KBM-7 (cell line): ENCODE results near the gene SLC13A3.

Experiments used
- DNase-seq: peaks from one replicate; pipeline ENCODE4 v3.0.0-alpha.2; 2015
- in situ Hi-C: fragments of 300-500 bp; cut with MboI; formaldehyde crosslinking; loops from 2 replicates; pipeline ENCODE4 v1.14.3; 2020; ENCODE audit warnings: low sequenced_read_pairs, low pct_unique_long_range_greater_than_20kb, mixed read lengths

The SLC13A3 gene

DNA sequence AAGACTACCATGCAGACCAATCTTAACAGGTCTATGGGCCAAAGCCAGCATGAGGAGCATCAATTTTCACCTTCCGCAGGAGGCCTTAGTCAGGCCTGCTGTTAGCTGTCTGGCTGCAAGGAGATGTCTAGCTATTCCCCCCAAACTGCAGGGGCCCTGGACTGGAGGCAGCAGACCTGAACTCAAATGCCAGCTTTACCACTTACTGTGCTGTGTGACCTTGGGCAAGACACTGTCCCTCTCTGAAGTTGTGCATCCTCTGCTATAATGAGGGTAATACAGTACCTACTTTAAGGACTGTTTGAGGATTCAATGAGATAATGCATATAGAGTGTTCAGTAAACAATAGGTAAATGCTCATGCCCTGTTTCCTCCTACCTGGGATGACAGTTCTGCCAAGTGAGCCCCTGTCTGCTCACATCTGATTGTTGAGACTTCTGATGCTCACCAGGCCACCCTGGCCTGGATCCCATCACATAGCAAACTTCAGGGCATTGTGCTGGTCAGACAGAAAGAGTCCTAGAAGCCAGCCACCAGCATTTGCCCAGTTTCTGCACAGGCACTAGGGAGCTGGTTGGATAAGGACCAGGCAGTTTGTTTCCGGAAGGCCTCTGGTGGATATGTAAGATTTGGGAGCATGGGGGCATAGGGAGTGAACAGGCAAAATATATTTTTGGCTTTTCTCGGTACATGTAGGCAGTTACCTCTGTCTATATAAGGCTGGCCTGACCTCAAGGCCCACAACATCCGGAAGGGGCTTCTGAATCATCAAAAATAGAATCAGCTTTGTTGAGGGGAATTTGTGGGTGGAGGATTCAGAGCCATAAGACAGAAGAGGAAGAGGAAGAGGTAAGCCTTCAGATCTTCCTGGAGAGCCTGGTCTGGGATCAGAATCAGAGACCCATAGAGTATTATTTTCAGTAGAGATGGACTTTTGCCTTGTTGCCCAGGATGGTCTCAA, 98.5 kb downstream of the SLC13A3 start:
- DNase-seq: peak; percentile 93
- in situ Hi-C loops: no loop called here

DNA sequence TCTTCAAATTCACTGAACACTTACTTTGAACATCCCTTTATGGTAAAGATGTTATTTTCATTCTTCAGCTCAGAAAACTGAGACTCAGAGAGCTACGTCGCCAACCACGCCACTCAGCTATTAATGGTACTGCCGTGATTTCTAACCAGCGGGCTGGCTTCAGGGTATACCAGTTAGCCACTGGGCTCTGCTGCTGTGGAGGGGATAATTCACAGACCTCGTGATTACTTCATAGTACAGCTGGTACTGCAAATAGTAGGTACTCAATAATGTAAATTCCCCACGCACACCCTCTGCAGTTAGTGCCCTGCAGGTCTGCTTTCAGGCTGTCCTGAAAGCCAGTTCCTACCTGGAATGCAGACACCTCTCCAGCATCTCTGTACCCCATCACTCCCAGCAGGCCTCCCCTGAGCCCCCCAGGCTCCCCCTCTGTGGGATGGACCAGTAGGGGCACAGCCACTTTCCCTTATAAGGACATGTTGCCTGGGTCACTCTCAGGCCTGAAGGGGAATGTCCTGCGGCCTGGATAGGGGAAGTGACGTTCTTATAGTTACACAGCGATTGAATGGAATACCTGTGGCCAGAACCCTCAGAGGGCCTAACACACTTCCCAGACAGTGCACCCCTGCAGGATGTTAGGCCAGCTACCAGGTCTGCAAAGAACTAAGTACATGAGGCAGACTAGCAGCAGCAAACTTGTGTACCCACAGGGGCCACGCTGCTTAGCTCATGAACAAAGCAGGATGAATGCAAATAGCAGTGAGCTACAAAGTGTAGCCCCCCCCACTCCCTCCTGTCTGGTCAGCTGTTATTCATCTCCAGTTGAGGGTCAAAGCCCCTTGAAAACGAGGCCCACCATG, 99.5 kb downstream of the SLC13A3 start:
- in situ Hi-C loops: no loop called here
- DNase-seq: no peak

GRCh38 chr20:46550461-46550860, 100.8 kb downstream of the SLC13A3 start, which contains the start of gene OCSTAMP:
Gene OCSTAMP, minus strand, starts transcription at chr20:46550654. Its CDS starts 94 bp downstream, at chr20:46550560.
- in situ Hi-C loops: no loop called here
- peak; percentile 90 for DNase-seq

DNA sequence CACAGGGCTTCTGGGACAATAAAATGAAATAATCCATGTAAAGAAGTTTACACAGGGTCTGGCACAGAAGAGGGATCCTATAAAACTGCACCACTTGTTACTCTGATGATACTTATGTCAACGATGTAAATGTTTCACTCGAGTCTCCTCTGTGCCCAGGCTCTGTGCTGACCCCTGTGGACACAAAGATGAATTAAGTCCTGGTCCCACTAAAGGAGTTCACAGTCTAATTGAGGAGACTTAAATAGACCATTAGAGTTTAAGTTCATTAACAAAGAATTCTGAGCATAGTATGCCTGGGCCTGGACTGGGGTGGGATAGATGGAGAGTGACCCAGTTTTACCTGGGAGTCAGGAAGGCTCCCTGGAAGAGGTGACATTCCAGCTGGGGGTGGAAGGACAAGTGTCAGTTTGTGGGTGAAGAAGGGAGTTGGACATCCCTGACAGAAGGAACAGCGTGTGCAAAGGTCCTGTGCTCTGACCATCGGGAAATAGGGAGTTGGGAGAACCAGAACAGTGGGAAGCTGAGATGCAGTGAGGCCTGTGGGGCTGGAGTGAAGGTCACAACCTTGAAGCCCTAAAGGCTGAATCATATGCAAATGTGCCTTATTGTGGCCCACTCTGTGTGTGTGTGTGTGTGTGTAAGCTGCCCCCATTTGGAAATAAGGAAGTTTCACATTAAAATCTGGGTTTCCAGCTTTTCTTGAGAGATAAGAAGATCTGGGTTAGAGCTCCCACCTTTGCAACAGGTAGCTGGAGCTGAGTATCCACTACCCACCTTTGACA, 101.9 kb downstream of the SLC13A3 start:
- no peak for DNase-seq

GRCh38 chr20:46548688-46549087, 102.6 kb downstream of the SLC13A3 start:
- in situ Hi-C loops: no loop called here
- DNase-seq: no peak

More for the DNA sequence above, 101.9 kb downstream of the SLC13A3 start:
- in situ Hi-C loops: no loop called here

GRCh38 chr20:46547995-46548394, 103.3 kb downstream of the SLC13A3 start:
- no peak for DNase-seq
- in situ Hi-C loops: no loop called here

DNA sequence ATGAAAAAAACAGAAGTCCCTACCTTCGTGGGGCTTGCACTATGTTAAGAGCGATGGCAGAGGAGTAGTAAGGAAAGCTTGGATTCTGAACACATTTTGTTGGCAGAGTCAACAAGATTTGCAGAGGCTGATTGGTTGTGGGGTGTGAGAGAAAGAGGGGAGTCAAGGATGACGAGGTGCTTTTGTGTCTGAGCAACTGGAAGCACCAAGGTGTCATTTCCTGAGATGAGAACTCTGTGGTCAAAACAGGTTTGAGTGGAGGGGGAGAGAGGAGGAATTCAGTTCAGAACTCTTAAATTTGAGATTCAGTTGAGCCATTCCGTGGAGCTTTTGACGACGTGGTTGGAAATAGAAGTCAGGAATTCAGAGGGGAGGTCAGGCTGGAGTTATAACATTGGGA, 104.3 kb downstream of the SLC13A3 start:
- in situ Hi-C loops: no loop called here
- DNase-seq: no peak

DNA sequence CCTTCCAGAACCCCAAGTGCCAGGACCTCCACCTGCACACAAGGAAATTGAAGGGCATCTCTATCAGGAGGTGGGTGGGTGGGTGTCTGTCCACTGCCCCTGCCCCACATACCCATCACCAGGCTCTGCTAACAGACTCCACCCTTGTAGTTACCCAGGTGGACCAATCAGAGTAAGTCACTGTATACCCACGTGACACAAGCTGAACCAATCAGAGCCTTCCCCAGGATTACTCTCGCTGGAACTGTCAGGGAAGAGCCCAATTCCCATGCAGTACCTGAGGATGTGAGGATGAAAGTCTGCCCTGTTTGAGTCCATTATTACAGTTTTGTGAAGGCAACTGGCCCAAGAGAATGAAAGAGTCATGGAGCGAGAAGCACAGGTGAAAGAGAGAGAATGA, 105.0 kb downstream of the SLC13A3 start:
- in situ Hi-C loops: no loop called here
- no peak for DNase-seq

- no peak for DNase-seq
- in situ Hi-C loops: no loop called here
Measured at GRCh38 chr20:46545827-46546138, 105.5 kb downstream of the SLC13A3 start.

- in situ Hi-C loops: no loop called here
- peak; percentile 81 for DNase-seq
Measured at GRCh38 chr20:46545077-46545826, 106.0 kb downstream of the SLC13A3 start.

DNA sequence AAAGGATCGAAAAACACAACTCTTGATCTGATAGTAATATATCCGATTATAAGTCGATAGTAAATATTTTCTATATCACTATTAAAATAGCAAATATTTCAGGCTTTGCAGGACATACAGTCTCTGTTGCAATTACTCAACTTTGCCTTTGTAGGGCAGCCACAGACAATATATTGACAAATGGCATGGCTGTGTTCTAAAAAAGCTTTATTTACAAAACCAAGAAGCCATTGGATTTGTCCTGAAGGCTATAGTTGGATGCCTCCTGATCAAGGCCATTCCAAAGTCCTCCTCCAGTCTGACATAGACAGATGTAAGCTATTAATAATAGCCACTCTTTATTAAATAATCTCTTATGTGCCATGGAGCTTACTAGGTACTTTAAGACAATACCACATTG, 106.7 kb downstream of the SLC13A3 start:
- no peak for DNase-seq
- in situ Hi-C loops: no loop called here

GRCh38 chr20:46543959-46544358, 107.3 kb downstream of the SLC13A3 start:
- in situ Hi-C loops: no loop called here
- DNase-seq: no peak

DNA sequence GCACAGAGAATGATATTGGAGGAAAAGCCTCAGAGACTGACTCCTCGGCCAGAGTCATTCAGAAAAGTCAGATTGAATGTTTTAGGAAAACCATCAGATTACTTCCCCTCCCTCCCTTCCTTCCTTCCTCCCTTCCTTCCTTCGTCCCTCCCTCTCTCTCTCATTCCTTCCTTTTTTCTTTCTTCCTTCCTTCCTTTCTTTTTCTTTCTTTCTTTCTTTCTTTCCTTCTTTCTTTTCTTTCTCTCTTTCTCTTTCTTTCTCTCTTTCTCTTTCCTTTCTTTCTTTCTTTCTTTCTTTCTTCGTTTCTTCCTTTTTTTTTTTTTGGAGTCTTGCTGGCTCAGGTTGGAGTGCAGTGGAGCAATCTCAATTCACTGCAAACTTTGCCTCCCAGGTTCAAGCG, 108.2 kb downstream of the SLC13A3 start:
- DNase-seq: no peak
- in situ Hi-C loops: no loop called here

- no peak for DNase-seq
- in situ Hi-C loops: no loop called here
Measured at GRCh38 chr20:46541229-46541935, 109.9 kb downstream of the SLC13A3 start.

- DNase-seq: no peak
- in situ Hi-C loops: no loop called here
Measured at GRCh38 chr20:46539113-46539512, 112.1 kb downstream of the SLC13A3 start.

DNA sequence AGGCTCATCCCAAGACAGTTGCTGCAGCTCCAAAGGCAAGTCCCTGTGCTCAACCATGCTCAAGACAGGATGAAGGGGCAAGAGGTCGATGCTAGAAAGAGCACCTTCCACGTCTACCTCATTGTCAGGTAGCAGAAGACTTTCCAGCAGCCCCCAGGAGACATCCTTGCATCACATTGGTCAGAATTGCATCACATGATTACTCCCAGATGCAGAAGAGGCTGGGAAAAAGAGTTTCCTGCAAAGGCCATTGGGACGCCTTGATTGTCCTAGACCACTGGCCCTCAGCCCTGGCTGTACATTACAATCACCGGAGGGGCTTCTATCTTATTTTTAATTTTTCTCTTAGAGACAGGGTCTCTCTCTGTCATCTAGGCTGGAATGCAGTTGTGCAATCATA, 120.6 kb downstream of the SLC13A3 start:
- in situ Hi-C loops: no loop called here

DNA sequence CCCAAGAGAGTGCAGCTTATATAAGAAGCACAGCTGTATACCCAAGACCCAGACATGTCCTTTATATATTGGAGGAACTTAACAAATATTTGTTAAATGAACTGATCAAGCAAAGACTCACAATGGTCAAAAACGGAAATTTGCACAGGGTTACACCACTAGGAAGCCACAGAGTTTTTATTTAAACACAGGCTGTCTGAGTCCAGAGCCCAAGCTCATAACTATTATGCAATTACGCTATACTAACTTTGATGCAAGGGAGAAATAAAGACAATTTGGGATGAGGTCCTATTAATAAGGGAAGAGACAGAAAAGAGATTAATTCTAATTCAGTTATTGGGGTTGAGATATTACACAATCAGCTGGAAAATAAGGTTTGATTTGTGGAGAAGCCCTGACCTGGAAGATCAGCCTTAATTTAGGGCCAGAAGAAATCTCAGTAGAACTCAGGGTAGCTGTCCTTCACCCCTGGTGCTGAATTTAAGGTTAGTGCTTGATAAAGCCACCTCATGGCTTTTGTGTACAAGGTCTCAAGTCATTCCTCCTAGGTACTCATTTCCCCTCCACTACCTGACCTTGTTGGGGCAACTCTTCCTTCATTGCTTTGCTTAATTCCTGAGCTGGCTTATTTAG, 127.4 kb downstream of the SLC13A3 start:
- in situ Hi-C loops: loop anchor here (10.0 kb wide), 1 partner anchor 161 kb away; the partner anchor contains the start of gene TP53RK
- peak; percentile 16 for DNase-seq

More for the DNA sequence above, 120.6 kb downstream of the SLC13A3 start:
- DNase-seq: no peak
